HG03571 (cell line): ENCODE results near the gene CCDC142.

Experiments
- ATAC-seq: cut with Tn5 transposase; IDR thresholded peaks from one replicate; pipeline ENCODE4 v1.9.1; 2021; ENCODE audit not compliant: unreplicated experiment

Gene CCDC142

GRCh38 chr2:74514368-74515270 lies 31.8 kb upstream of the CCDC142 start, which contains the start of gene TLX2:
Gene TLX2, plus strand, starts transcription at chr2:74514450. Its CDS starts 357 bp downstream, at chr2:74514807.
- no peak for ATAC-seq

- ATAC-seq, result no peak
Observed at GRCh38 chr2:74513605-74514367, 31.0 kb upstream of the CCDC142 start.

GRCh38 chr2:74512744-74513604 lies 30.2 kb upstream of the CCDC142 start:
- no peak for ATAC-seq

GRCh38 chr2:74511104-74511989 lies 28.5 kb upstream of the CCDC142 start:
- no peak for ATAC-seq

GRCh38 chr2:74510272-74510671 lies 27.5 kb upstream of the CCDC142 start:
- ATAC-seq, result no peak

- ATAC-seq, result peak; percentile 2
Observed at GRCh38 chr2:74507926-74508520, 25.2 kb upstream of the CCDC142 start.

GRCh38 chr2:74507145-74507925 lies 24.5 kb upstream of the CCDC142 start, which contains the start of gene PCGF1:
Gene PCGF1, minus strand, starts transcription at chr2:74507695. Its CDS starts 27 bp downstream, at chr2:74507668.
- peak; percentile 84 for ATAC-seq

GRCh38 chr2:74505448-74506246 lies 22.8 kb upstream of the CCDC142 start:
- no peak for ATAC-seq

- no peak for ATAC-seq
Observed at GRCh38 chr2:74504591-74504990, 21.8 kb upstream of the CCDC142 start.

- ATAC-seq, result no peak
Observed at GRCh38 chr2:74503506-74504475, 21.0 kb upstream of the CCDC142 start.

GRCh38 chr2:74502720-74503505 lies 20.1 kb upstream of the CCDC142 start:
- ATAC-seq, result no peak

GRCh38 chr2:74502147-74502719 lies 19.4 kb upstream of the CCDC142 start:
- ATAC-seq, result no peak

GRCh38 chr2:74501335-74502071 lies 18.7 kb upstream of the CCDC142 start:
- no peak for ATAC-seq

- ATAC-seq, result no peak
Observed at GRCh38 chr2:74500578-74500946, 17.8 kb upstream of the CCDC142 start.
